NCI-H146 treated with DMSO at 0.1 percent for 48 hours (cell line): ENCODE data around the gene CPN2.

Experiments used
- DNase-seq: peaks from one replicate; lab custom pipeline; 2025; ENCODE audit not compliant: unreplicated experiment; lab: John Stamatoyannopoulos, UW

CPN2 gene

DNA sequence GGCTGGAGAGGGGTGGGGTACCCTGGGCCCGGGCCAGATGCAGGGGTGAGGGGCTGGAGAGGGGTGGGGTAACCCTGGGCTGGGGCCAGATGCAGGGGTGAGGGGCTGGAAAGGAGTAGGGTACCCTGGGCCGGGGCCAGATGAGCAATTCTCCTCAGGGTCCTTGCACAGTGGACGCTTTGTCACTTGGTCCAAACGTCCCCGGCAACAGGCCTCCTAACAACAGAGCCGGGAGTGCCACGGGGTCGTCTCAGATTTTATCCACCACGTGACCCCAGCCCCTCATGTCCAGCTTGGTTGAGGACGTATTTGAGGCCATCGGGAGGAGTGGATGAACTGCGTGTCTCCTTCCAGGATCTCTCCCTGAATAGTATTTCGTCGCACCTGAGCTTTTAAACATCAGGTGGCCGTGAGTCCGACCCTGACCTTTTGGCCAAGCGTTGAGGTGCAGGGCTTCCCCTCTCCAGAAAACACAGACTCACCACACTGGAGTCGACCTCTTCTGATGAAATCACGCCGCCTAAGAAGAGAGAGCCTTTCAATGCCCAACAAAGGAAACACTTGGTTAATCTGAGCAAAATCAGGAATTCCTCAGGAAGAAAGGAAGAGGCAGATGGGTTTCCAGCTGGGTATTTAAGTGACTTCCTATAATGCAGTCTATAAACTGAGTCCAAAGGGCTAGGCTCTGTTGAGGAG, 31.2 kb upstream of the CPN2 start:
- DNase-seq = no peak

DNA sequence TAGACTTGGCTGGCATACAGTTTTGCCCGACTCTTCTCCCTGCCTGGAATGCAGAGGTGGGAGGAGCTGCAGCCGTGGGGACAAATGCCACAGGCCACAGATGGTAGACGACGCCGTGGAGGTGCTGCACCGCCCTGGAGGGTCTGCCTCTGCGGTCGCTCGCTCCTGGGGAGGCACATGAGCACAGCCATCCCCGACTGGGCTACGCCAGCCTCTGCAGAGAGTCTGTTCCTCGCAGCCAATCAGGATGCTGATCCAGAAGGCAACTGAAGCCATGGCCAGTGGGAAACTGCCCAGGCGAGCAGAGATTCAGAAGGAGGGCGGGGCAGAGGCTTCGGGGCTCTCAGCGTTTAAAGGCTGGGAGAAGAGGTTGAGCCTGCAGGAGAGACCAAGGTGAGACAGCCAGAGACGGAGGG, 30.3 kb upstream of the CPN2 start:
- DNase-seq = no peak

DNA sequence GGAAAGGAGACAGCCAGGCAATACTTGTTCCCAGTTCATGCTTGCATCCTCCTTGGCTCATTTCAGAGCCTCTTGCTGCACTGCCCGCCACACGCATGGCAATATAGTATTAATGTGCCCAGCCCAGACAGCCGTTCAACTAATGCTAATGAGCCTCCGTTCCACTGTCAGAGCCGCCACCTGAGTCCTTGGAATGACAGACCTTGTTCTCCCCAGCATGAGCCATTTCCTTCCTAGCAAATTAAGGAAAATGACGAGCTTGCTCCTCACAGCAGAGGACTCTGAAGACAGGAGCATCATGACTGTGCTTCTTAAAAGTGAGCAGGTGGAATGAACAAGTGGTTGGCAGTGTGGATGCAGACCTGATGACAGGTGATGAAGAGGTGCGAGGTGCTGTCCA, 29.2 kb upstream of the CPN2 start:
- no peak for DNase-seq

DNA sequence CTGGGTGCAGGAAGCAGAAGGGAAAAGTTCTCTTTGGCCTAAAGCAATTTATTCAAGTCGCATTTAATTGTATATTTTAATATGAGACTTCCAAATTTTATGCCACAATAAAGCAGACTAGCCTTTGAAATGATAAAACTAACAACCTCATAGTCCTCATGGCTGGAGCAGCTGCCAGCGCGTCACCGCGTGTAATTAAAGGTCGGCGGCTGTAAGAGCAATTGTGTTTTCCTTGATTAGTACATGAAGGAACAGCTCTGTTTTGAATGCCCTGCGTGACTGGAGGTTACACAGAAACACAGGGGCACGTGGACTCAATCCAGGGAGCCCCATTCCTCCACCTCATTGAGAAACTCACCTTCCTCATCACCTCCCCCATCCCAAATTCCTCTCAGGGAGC, 28.5 kb upstream of the CPN2 start:
- DNase-seq = peak; percentile 74

DNA sequence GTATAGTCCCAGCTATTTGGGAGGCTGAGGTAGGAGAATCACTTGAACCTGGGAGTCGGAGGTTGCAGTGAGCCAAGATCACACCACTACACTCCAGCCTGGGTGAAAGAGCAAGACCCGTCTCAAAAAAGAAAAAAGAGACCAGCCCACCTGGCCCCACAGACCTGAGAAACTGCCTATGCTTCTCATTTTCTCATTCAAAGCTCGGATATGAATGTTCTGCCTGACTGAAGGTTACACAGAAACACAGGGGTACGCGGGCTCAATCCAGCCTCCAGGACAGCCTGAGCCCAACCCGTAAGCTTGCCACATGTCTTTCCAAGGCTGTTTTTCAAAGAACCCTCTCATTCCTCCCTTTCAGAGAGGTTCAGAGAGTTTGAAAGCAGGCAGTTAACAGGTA, 28.1 kb upstream of the CPN2 start:
- DNase-seq = no peak

DNA sequence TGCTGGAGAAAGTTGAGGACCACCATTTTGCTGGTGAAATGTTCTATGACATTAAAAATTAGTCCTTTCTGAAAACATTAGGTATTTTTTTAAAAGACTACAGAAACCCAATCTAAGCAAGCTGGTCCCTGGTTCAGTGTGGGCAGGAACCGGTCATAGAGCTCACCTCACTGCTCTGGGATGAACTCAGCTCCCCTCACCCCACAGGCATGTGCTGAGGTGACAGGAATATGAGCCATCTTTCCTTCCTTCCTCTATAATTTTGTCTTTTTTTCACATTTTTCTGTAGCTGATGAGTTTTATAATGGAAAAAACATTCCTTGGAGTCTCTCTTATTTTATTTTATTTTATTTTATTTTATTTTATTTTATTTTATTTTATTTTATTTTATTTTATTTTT, 26.6 kb upstream of the CPN2 start:
- no peak for DNase-seq

DNA sequence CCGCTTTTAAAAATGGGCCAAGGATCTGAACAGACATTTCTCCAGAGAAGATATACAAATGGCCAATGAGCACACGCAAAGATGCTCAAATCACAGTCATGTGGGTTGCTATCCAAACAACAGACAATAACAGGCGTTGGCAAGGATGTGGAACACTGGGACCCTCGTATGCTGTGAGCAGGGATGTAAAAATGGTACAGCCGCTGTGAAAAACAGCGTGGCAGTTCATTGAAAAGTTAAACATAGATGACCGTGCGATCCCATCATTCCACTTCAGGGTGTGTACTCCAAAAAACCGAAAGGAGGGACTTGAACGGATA, 25.1 kb upstream of the CPN2 start:
- no peak for DNase-seq

DNA sequence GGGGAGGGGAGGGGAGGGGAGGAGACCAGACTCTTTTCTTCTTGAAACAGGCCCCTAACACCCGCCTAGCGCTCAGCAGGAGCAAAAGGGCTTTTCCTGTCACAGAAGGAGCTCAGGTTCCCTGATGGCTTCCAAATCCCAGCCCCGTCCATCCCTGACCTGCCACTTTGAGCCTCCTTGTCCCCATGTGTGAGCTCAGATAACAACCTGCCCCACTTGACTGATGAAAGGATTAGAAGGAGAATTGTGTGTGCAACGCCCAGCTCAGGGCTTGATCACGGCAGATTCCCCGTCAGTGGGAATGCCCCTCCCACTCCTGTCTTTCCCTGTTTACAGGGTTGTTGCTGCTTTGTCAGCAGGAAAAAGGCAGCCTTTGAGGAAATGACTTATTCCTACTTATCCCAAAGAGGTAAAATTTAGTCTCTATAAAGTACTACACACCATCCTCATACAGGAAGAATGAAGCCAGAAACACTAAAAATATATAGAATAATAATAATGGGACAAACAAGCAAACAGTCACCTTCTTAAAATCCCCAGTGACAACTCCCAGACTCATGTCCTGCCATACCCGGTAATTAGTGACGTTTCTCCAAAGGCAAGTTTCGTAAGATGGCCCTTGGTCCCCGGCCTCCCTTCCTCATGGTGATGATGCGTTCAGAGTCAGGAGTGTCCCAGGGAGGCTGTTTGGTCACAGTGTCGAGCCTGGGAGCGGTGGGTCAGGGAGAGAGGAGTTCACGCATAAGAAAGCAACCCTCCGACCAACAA, 24.5 kb upstream of the CPN2 start:
- no peak for DNase-seq

DNA sequence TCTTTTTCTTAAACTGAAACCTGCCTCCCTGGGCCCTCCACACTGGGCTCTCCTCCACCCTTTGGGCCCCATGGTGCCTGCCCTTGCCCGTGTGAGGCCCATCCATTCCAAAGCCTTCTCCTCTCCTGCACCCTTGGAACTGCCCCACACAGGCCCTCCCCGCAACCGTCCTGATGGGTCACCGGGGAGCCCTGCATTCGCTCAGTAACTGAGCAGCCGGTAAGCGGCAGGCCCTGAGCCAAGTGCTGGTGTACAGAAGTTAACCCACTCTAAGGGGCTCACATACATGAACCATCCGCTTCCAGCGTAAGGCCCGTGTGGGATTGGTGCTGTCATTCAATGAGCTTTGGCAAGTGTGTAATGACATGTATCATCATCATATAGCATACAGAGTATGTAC, 23.8 kb upstream of the CPN2 start:
- no peak for DNase-seq

DNA sequence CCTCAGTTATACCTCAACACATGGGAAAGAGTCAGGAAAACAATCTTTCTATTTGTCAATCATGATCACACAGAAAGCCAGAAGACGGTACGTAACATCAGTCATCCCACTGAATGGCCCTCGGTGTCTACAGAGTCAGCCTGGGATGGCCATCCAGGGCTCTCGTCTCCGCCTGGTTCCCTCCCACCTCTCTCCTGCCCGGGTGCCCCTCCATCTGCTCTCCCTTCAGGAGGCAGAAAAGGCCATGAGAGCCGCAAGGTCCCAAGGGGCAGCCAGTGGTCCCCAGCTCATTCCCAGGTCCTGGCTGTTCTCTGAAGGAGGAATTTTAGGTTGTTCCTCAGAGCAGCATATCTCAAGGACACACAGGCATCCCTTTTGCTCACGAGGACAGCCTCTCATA, 22.8 kb upstream of the CPN2 start:
- DNase-seq = no peak

DNA sequence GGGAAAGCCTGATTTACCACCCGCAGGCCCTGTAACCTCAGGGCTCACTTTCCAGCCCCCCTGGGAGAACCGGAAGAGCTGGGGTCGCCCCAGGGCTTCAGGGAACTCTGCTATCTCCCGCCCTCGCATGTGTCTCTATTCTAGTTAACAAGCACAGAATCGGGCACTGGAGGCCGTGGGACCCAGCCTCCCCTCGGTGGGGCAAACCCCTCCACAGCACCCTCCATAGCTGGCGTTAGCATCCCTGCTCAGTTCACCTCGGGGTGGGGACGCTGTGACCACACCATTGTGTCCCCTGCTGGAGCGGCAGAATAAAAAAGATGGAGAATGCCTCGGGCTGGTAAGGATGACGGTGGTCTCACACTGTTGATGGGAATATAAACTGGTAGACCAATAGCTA, 21.9 kb upstream of the CPN2 start:
- DNase-seq = no peak

DNA sequence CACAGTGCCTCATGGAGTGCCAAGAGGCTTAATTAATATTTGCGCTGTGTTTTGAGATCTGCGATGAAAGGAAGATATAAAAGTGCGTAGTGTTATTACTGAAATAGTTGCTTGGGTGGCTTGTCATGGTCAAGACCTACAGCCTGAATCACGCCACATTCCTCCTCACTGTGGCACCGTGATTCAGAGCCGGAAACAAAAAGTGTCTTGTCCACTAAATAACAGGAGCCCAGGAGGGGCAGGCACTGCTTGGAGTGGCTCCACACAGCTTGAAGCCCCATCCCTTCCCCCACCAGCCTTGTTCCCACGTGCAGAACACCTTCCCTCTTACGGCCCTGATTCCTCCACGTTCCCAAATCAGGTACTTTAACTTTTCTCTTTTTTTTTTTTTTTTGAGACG, 19.6 kb upstream of the CPN2 start:
- no peak for DNase-seq

DNA sequence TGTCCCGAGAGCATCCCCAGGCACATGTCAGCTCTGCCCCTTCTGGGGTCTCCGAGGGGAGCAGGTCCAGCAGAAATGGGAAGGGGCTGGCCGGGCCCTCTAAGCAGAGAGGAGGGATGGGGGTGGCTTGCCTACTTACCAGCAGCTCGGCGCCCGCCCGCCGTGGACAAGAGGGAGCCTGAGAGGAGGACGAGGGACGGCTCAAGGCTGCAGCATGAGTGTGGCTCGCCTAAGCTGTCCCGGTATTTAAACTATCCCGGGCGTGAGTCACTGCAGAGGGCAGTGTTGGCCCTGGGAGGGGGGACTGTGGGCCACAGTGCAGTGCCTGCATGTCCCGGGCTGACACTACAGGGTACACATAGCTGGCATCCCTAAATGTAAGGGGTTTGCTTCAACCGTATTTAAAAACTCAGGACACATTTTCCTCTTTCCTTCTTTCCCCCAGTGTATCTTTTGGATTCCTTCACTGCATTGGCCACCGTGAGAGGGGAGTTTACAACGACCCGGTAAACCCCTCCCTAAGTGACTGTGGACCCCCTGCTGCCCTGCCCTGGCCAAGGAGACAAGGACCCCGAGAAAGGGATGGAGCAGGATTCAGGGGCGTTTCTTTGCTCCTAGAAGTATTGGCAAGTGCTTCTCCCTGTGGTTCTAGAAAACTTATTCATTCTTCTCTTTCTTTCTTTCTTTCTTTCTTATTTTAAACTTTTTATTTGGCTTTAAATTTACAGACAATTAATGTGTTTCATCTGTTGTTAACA, 18.6 kb upstream of the CPN2 start, which contains the start of gene LRRC15:
LRRC15 (minus strand) TSS at position 222 of the 758 bp plus-strand sequence. CDS start 8,700 bp downstream, outside the sequence.
- no peak for DNase-seq

DNA sequence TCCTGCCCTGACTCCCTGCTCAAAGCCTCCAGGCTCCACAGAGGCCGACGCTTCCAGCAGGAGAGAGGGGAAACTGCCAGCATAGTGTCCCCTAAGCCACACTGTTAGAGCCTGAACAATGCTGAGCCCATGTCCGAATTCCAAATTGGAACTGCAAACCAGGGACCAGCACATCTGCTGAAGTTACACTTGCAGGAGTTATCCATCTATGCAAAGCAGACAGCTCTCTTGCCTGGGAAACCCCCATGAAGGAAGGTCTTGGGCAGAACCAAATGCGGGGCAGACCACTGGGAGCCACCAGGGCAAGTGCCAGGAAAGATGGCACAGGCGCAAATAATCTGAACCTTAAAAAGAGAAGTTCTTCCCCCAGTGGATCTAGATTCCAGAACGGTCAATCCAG, 17.8 kb upstream of the CPN2 start:
- DNase-seq = no peak

DNA sequence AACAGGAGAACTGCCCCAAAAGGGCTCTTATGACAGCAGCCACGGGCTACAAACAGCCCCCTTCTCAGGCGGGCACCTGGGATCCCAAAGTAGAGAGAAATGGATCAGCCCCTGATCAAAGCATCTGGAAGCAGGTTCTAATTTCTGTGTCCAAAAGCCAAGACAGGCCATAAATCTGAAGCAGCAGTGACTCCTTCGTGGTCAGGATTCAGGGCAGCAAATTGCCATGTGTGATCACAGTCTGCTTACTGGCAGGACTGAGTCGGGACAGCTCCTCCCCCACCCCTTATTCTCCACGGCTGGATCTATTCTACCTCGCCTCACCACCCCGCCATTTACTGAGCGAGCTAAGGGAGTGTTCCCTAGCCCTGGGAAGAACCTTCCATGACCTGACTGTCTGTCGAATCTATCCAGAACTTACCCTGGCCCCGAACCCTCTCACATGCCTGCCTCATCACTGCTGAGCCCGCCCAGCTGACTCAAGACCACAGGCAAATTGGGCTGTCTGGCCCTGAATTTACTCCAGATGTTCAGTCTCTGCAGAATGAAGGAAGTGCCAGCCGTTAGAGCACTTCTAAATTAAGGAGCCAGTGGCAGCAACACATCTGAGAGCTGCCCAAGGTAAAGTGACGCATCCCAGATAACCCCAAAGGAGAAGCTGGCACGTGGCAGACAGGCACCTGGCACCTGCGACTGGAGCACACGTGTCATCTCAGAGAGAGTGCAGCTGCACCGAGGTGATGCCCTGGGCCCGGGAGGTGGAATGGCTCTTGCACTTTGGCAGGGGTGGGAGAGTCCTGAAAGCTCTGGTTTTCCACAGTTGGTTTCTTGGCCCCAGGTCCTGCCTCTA, 17.1 kb upstream of the CPN2 start:
- no peak for DNase-seq

DNA sequence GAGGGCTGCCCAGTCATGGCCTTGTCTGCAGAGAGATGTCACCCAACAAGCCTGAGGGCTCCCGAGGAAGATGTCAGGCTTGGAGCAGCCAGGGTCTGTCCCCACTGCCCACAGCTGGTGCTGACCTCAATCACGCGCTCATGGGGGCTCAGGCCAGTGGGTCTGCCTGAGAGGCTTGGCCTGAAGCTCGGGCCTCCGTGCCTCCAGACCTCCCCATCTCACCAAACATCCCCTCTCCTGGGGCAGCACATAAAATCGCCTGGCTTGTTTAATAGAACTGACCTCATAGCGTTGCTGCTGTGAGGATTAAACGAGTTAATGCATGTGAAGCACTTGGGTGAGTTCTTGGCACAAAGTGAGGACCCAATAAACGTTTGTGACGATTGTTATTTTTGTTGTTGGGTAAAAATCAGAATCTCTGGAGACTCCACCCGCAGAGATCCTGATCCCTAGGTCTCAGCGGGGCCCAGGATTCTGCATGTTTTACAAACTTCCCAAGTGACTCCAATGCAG, 14.9 kb upstream of the CPN2 start:
- DNase-seq = no peak

DNA sequence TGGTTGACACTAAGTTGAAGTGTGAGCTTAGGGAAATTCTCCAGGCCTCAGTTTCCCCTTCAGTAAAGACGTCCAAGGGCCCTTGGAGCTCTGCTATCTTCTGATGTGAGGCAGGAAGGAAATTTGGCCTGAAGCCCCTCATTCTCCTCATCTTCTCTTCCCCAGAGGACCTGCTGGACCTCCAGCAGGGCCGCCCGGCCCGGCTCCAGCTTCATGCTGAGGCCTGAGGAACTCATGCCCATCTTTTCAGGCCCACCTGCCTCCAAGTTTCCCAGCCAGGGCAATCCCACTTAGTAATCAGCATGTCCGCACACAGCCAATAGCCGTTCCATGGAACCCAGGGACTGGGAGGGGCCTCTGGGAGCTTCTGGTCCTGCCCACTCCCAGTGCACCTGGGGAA, 14.4 kb upstream of the CPN2 start:
- DNase-seq = no peak

DNA sequence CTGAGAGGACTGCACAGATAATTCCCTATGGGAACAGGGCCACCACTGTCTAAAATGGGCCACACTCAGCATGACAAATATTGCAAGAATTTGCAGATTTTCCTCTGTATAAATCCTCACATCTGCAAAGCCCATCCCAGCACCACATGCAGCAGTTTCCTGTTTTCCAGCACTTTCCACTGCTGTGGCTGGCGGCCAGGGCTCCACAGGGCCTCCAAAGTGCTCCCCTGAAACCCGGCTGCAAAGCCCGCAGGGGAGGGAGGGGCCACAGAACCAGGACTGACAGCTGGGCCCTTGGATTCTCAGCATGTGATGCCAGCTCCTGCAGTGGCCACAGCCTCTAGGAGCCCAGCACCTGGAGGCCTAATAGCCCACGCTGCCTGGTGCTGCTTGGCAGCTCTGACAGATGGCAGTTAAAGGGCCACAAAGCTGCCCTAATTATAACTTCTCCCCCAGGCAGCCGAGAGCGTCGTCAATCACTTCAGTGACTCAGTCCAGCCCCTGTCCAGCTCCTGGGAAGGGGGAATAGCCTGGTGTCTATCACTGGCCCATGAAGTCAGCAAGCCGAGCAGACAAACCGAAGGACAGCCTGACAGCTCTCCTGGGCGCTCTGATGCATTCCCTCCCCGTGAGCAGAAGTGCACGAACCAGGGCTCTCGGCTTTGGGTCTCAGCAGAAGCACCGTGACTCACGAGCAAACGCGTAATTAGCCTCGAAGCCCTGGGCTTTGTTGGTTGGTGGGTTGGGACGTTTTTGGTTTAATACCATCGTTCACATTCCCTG, 13.7 kb upstream of the CPN2 start:
- peak; percentile 78 for DNase-seq

DNA sequence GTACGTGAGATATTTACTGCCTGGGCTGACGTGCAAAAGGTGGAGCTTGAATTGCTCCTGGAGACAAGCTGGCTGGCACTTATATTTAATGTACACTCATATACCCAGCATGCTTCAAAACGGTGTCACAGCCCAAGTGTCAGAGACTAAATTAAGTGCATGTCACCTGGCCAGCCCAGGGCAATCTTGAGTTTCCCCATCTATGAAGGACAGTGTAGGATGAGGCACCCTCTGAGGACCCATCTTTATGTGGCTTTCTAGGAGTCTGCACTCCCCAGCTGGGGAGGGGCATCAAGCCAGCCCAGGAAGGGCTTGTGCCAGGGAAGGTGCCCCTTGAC, 13.2 kb upstream of the CPN2 start:
- DNase-seq = no peak

DNA sequence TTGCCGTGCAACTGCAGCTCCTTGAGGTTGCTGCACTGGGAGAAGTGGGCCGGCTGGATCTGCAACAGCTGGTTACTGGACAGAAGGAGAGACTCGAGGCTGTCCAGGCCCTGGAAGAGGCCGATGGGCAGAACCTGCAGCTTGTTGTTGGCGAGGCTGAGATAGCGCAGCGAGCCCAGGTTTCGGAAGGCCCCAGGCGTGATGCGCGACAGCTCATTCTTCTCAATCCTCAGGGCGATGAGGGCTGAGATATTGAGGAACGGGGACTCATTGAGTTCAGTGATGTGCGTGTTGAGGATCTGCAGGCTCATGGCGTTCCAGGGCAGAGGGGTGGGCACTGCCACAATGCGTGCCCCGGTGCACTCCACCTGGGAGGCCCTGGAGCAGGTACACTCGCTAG, 9.4 kb upstream of the CPN2 start:
- DNase-seq = no peak
